GM21367 (cell line): ENCODE data around the gene DKK2.

Experiments
- ATAC-seq: cut with Tn5 transposase; IDR thresholded peaks from one replicate; pipeline ENCODE4 v1.9.1; 2021; ENCODE audit not compliant: unreplicated experiment

Gene DKK2

GRCh38 chr4:107017443-107018343 lies 18.4 kb downstream of the DKK2 start:
- ATAC-seq: no peak

- no peak for ATAC-seq
Measured at GRCh38 chr4:107011312-107011711, 24.8 kb downstream of the DKK2 start.

DNA sequence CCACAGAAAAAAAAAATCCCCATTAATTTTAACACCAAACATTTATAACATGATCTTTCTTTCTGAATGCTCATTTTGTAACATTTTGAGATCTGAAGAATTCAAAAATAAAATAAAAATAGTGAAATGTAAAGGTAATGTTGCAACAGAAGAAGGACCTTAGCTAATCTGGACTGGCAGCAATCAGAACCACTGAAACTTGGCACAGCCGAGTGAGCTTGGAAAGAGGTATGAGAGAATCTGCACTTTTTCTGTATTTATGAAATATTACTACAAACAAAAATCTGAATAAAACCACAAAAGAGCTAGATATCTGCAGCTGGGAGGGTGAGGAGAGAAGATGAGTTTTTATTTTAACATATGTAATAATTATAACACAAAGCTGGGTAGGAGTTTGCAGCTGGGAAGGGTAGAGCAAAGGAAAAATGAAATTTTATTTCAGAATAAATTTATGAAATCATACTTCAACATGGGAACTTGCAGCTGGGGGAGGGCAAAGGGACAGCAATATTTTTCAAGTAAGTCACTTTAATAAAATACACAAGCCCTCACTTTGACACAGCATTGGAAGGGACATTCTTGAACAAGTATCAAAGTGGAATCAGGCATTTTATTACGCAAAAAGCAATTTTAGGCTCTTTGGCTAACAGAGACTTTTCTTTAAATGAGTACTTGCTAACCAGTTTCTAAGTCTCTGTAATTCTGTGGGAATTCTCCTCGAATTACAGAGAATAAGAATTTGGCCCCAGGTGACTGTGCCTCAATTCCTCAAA lies 26.7 kb downstream of the DKK2 start:
- no peak for ATAC-seq

GRCh38 chr4:107008115-107008514 lies 28.0 kb downstream of the DKK2 start:
- no peak for ATAC-seq

- ATAC-seq: no peak
Measured at GRCh38 chr4:107006218-107006617, 29.9 kb downstream of the DKK2 start.

- no peak for ATAC-seq
Measured at GRCh38 chr4:106996490-106996889, 39.6 kb downstream of the DKK2 start.

DNA sequence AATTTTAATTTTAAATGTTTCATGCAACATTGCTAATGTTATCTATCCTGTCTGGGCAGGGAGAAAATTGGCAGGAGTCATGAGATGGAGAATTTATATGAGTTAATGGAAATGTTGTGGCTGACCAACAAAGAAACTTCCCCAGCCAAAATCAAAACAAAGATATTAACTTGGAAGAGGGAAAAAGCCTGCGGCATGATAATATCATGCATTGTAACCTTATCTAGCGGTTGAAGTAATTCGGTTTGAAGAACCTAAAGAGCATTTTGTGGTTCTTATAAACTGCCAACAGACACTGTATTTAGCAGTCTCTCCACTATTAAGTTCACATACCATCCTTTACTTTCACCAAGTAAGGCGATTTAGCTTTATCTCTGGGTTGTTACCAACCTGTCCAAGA lies 42.3 kb downstream of the DKK2 start:
- no peak for ATAC-seq

- ATAC-seq: no peak
Measured at GRCh38 chr4:106987311-106987710, 48.8 kb downstream of the DKK2 start.

DNA sequence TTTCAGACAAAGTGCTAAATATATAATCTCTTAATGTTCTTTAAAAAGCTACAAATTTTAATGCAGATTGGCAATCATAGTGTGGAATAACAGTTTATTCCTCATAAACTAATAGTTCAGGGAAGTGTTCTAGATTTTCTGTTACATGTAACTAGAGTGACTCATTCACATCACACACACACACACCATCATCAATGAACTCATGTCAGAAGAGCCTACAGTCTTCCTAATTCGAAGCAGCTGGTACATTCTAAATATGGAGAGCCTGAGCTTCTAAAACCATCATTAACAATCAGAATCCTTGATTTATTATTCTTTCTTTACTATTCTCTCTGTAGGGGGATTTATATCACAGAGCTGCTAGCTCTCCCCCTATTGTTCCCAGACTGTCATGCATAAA lies 49.6 kb downstream of the DKK2 start:
- ATAC-seq: no peak

- no peak for ATAC-seq
Measured at GRCh38 chr4:106985830-106986229, 50.3 kb downstream of the DKK2 start.

- no peak for ATAC-seq
Measured at GRCh38 chr4:106982711-106983211, 53.4 kb downstream of the DKK2 start.

DNA sequence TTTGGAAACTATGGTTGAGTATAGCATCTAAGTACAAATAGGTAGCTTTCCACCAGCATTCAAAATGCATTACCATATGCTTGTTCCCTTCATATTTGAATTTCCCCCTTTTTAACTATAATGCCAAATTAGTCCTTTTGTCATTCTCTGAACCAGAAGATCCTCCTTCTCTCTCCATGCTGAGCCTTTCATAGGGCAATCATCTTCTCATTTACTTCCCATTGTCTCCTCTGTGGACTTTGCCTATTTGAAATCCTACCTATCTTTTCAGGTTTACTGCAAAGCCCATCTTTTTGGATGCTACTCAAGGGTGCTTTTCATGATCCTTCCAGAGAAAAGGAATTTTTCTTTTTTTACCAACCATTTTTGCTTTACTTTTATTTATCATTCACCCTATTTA lies 54.7 kb downstream of the DKK2 start:
- no peak for ATAC-seq

- no peak for ATAC-seq
Measured at GRCh38 chr4:106979476-106979875, 56.6 kb downstream of the DKK2 start.

GRCh38 chr4:106978046-106978774 lies 57.9 kb downstream of the DKK2 start:
- ATAC-seq: no peak

DNA sequence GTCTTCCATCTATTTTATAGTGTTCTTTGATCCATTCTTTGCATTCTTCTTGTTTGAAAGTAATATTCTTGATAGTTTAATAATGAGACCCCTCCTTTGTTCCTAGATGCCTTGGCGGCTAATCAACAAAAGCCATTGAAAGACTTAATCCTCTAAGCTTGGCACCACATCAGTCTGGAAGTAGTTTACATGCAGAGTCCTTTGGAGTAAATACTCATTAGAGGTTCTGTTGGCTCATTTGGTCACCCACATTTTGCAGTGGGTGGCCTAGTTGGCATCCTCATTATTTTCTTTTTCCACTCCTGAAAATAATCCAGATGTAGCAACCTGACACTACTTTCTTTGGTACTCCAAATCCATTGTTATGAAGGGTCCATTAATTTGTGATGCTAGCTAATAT lies 64.5 kb downstream of the DKK2 start:
- ATAC-seq: no peak

- no peak for ATAC-seq
Measured at GRCh38 chr4:106967892-106968291, 68.2 kb downstream of the DKK2 start.

DNA sequence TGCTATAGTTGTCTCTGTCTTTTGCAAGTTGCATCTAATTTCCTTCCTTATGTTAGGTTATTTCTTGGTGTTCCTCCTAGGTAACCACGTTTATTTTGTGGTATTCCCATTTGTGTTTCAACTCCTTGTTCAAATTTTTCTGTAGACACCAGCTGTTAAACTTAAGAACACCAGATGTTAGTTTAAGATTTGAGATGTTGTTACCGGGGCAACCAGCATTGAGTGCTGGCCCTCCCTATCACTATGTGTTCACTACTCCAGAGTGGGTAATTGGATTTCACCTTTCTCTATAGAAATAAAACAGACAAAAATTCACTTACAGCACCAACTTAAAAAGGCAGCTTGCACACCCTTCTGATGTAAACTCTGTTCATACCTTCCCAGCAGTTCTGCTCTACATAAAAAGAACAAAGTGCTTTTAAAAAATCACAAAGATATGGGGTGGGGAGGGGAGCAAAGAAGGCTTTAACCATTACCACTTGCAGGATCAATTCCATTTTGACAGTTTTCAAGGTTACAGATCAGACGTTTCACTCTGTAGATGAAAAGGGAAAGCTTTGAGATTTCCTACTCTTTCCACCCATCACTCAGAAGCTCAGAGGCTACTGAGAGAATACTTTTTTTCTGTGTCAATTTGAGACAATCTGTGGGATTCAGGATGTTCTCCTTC lies 82.9 kb downstream of the DKK2 start:
- no peak for ATAC-seq

GRCh38 chr4:106951891-106952290 lies 84.2 kb downstream of the DKK2 start:
- ATAC-seq: no peak

- ATAC-seq: no peak
Measured at GRCh38 chr4:106941841-106942240, 94.3 kb downstream of the DKK2 start.

- ATAC-seq: no peak
Measured at GRCh38 chr4:106930522-106930921, 105.6 kb downstream of the DKK2 start.

DNA sequence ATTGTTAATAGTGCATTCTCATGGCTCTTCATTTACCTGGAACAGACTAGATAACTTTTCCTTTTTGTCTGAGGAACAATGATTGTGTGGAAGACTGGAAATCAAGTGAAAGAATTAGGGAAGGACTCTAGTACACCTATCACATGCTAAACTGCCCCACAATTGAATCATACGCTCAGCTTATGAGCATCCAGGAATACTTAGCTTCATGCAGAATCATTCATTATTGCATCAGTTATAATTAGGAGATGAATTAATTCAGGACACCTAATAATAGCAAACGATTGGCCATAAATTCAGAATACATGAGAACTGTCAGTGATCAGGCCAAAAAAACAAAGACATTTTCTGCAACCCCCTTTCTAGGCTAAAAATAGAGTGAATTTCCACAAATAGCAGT lies 106.9 kb downstream of the DKK2 start:
- no peak for ATAC-seq
